Peyer's patch (tissue), 4 donors: ENCODE measurements around the gene TMPRSS15.

ENCODE experiments used
- POLR2A ChIP-seq, 2 donors: fragments of 450-650 bp; IDR thresholded peaks; one replicate each; pipeline ENCODE4 v1.5.1; 2017; ENCODE audit warnings: antibody characterized with exemption in 2 of 2, mild to moderate bottlenecking in 2 of 2, moderate library complexity in 2 of 2
- TF ChIP-seq, protein P1 (sequence below), 6 experiments: fragments of 450-650 bp in 4 of 6; fragments of 200-600 bp in 2 of 6; sonication (generic) in 1 of 6; IDR thresholded peaks; one replicate each; pipeline ENCODE4 v1.5.1; 2017 to 2019; ENCODE audit warnings: antibody characterized with exemption in 6 of 6, mild to moderate bottlenecking in 3 of 6, moderate library complexity in 1 of 6

DNA sequence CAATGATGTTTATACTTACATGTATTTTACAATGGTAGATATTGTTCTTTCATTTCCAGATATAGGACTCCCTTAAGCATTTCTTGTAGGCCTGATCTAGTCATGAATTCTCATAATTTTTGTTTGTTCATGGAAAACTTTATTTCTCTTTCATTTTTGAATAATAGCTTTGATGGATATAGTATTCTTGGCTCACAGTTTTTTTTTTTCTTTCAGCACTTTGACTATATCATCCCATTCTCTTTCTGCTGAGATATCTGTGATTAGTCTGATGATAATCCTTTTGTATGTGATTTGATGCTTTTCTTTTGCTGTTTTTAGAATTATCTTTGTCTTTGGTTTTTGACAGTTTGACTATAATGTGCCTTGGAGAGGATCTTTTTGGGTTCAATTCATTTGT, 183.1 kb downstream of the TMPRSS15 start:
- TF ChIP-seq POLR2A (IDR thresholded peaks at IDR 0.05) = no peak
- TF ChIP-seq, protein P1, sequence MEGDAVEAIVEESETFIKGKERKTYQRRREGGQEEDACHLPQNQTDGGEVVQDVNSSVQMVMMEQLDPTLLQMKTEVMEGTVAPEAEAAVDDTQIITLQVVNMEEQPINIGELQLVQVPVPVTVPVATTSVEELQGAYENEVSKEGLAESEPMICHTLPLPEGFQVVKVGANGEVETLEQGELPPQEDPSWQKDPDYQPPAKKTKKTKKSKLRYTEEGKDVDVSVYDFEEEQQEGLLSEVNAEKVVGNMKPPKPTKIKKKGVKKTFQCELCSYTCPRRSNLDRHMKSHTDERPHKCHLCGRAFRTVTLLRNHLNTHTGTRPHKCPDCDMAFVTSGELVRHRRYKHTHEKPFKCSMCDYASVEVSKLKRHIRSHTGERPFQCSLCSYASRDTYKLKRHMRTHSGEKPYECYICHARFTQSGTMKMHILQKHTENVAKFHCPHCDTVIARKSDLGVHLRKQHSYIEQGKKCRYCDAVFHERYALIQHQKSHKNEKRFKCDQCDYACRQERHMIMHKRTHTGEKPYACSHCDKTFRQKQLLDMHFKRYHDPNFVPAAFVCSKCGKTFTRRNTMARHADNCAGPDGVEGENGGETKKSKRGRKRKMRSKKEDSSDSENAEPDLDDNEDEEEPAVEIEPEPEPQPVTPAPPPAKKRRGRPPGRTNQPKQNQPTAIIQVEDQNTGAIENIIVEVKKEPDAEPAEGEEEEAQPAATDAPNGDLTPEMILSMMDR (IDR thresholded peaks at IDR 0.05) = no peak
